Measurements from ENCODE around the gene RXRG.

RXRG gene

DNA sequence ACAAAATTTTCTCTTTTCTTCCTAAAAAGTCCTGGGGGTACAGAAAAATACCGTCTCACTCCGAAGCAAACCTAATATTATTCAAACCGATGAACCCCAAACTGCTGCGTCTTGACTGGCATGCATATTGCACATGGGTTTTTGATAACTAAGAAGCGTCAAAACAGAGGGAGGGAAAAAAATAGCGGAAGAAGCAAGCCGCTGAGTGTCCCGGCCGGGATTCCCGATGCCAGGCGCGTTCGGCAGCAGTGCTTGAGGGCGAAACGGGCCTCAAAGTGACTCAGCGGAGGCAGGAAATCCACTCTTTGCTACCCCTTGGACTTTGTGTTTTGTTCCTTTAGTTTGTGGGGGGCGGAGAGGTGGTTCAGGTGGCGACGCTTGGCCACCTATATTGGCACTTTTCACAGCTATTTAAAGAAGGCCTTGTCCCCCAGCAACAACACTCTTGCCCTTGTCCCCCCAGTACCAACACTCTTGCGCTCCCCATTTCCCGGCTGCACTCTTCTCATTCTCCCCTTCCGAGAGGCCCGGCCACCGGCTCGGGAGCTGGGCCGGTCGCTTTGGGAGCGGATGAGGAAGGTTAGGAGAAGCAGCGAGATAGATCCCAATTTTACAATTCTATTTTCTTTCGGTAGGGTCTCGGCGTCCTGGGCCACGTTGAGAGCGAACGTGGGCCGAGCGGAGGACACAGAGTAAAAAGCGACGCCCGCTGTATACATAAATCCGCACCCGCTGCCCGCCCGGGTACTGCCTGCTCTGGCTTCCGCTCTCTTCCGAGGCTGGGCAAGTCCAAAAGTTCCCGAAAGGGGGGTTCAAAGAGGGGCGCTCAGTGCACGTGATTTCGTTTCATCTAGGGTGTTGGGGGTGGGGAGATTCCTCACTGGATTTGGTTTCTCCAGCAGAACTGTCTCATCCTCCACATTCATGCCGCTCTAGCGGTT is 90.9 kb downstream of the RXRG start:
- no peak for DNase-seq (ENCODE audit: low spot score)
- TF ChIP-seq, protein P1, sequence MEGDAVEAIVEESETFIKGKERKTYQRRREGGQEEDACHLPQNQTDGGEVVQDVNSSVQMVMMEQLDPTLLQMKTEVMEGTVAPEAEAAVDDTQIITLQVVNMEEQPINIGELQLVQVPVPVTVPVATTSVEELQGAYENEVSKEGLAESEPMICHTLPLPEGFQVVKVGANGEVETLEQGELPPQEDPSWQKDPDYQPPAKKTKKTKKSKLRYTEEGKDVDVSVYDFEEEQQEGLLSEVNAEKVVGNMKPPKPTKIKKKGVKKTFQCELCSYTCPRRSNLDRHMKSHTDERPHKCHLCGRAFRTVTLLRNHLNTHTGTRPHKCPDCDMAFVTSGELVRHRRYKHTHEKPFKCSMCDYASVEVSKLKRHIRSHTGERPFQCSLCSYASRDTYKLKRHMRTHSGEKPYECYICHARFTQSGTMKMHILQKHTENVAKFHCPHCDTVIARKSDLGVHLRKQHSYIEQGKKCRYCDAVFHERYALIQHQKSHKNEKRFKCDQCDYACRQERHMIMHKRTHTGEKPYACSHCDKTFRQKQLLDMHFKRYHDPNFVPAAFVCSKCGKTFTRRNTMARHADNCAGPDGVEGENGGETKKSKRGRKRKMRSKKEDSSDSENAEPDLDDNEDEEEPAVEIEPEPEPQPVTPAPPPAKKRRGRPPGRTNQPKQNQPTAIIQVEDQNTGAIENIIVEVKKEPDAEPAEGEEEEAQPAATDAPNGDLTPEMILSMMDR (IDR thresholded peaks at IDR 0.05; ENCODE audit: borderline replicate concordance, control extremely low read depth, extremely low read depth, insufficient read depth, missing control alignments): no peak
- in situ Hi-C loops (cut with MboI; ENCODE audit: low sequenced_read_pairs, unreplicated experiment): no loop called here

DNA sequence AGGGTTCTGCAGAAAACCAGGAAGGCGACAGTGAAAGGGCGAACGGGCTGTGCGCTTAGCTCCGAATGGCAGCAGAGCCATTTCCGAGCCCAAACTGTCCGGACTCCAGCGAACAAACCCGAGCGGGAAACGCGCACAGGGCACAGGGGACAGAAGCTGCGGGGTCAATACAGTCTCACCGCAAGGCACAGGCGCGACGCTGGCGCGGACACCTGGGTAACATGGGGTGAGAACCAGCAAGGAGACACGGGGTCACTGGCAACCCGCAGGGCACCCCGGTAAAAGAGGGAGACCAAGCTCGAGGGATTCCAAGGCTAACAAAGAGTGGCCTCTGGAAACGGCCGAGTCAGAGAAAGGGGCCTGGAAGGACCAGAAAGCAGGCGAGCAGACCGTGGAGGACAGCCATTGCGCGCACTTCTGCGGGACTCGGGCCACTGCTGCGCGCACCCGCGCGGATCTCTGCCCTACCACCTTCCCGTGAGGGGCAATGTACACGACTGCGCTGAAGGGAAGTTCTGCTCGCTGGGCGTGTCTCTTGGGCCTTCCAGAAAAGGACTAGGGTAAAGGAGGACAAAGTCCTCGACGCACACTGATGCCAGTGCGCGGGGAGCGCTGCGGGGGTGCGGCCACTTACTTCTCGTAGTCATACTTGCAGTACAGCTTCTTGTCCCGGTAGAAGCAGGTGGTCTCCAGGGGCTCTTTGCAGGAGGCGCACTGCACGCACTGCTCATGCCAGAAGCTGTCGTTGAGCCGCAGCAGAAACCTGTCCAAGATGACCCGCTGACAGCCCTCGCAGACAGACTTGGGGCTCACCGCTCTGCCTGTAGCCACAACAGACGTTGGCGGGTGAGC is 92.3 kb downstream of the RXRG start:
- DNase-seq (ENCODE audit: low spot score): no peak
- in situ Hi-C loops (cut with MboI; ENCODE audit: low sequenced_read_pairs, unreplicated experiment): no loop called here
- TF ChIP-seq, protein P1 (IDR thresholded peaks at IDR 0.05; ENCODE audit: borderline replicate concordance, control extremely low read depth, extremely low read depth, insufficient read depth, missing control alignments): no peak

DNA sequence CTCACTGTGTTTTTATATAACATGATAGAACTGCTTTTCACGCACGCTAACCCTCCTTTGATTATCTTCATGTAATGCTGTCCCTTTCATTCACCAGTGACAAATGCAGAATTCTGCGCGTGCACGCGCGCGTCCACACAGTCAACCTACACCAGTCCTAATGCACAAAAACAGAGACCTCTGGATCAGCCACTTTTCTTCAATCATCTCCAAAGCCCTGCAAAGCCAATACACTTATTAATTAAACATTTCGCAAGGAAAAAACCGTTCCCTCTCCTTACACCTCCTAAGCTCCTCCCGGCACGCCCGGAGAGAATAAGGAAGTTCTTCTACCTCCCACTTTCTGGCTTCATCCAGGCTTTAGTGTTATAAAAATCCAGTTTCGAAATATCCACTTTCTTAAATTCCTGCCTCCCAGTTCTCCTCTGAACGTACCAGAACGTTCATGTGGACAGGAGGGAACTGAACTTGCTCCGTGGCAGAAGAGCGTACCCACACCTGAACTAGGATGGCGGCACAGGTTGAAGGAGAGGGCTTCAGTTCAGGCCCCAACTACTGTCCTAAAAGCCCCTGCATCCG is 93.0 kb downstream of the RXRG start:
- in situ Hi-C loops (cut with MboI; ENCODE audit: low sequenced_read_pairs, unreplicated experiment): no loop called here
- TF ChIP-seq, protein P1 (IDR thresholded peaks at IDR 0.05; ENCODE audit: borderline replicate concordance, control extremely low read depth, extremely low read depth, insufficient read depth, missing control alignments): no peak
- no peak for DNase-seq (ENCODE audit: low spot score)
